RWPE2 (cell line): ENCODE data around the gene VRK1.

Experiments
- ATAC-seq: fragments of 200-7000 bp; cut with Tn5 transposase; 3 replicates; pipeline ENCODE4 v1.9.1; 2021; ENCODE audit warnings: low read depth
- DNase-seq: peaks from one replicate; pipeline ENCODE4 v3.0.0-alpha.2; 2020; ENCODE audit warnings: low spot score
- H3K27ac ChIP-seq: fragments of 450-650 bp; 2 replicates; pipeline ENCODE4 v1.5.1; 2017; ENCODE audit warnings: mild to moderate bottlenecking; ENCODE audit not compliant: poor library complexity, severe bottlenecking
- H3K27me3 ChIP-seq: fragments of 250-450 bp; sonication (Bioruptor Pico); 2 replicates; pipeline ENCODE4 v1.5.1; 2021; ENCODE audit warnings: mild to moderate bottlenecking, moderate library complexity; ENCODE audit not compliant: insufficient read depth, poor library complexity, severe bottlenecking
- H3K36me3 ChIP-seq: fragments of 250-450 bp; sonication (Bioruptor Pico); 2 replicates; pipeline ENCODE4 v1.5.1; 2020; ENCODE audit warnings: low read depth, mild to moderate bottlenecking, moderate library complexity
- H3K4me1 ChIP-seq: fragments of 250-450 bp; sonication (Bioruptor Pico); 2 replicates; pipeline ENCODE4 v1.5.1; 2021; ENCODE audit warnings: mild to moderate bottlenecking, moderate library complexity; ENCODE audit not compliant: insufficient read depth, poor library complexity, severe bottlenecking
- H3K4me3 ChIP-seq: fragments of 250-450 bp; sonication (Bioruptor Pico); 2 replicates; pipeline ENCODE4 v1.5.1; 2021; ENCODE audit warnings: mild to moderate bottlenecking, moderate library complexity; ENCODE audit not compliant: severe bottlenecking
- H3K9me3 ChIP-seq: fragments of 250-450 bp; sonication (Bioruptor Pico); 2 replicates; pipeline ENCODE4 v1.5.1; 2021; ENCODE audit warnings: mild to moderate bottlenecking, moderate library complexity; ENCODE audit not compliant: severe bottlenecking
- CTCF ChIP-seq: fragments of 450-650 bp; IDR thresholded peaks from one replicate; pipeline ENCODE4 v1.5.1; 2017; ENCODE audit warnings: mild to moderate bottlenecking, moderate library complexity; ENCODE audit not compliant: poor library complexity, severe bottlenecking

Gene VRK1

GRCh38 chr14:96772929-96773328 lies 24.3 kb upstream of the VRK1 start:
- H3K9me3 ChIP-seq = no peaks in the 10 kb centered on the region
- no peak for TF ChIP-seq CTCF
- H3K4me3 ChIP-seq = no peak overlapping the region
- no peaks in the 10 kb centered on the region for H3K4me1 ChIP-seq
- no peaks in the 10 kb centered on the region for H3K36me3 ChIP-seq
- H3K27ac ChIP-seq = no peak overlapping the region
- H3K27me3 ChIP-seq = no peaks in the 10 kb centered on the region
- no peak for DNase-seq
- no peak for ATAC-seq

- no peaks in the 10 kb centered on the region for H3K4me1 ChIP-seq
- H3K27ac ChIP-seq = no peak overlapping the region
- TF ChIP-seq CTCF = no peak
- H3K4me3 ChIP-seq = no peak overlapping the region
- ATAC-seq = no peak
- no peaks in the 10 kb centered on the region for H3K27me3 ChIP-seq
- H3K9me3 ChIP-seq = no peaks in the 10 kb centered on the region
- no peak for DNase-seq
- H3K36me3 ChIP-seq = no peaks in the 10 kb centered on the region
These were observed 20.4 kb upstream of the VRK1 start for GRCh38 chr14:96776791-96777190.

GRCh38 chr14:96780500-96780899 lies 16.7 kb upstream of the VRK1 start:
- no peak for DNase-seq
- no peaks in the 10 kb centered on the region for H3K27me3 ChIP-seq
- ATAC-seq = no peak
- no peak for TF ChIP-seq CTCF
- peaks cover 19% of the 10 kb centered on the region for H3K4me1 ChIP-seq
- no peaks in the 10 kb centered on the region for H3K36me3 ChIP-seq
- no peak overlapping the region for H3K27ac ChIP-seq
- no peaks in the 10 kb centered on the region for H3K9me3 ChIP-seq
- H3K4me3 ChIP-seq = no peak overlapping the region

- Histone ChIP-seq H3K4me1 (peaks cover 19% of the 10 kb centered on the region), H3K36me3 (no peaks in the 10 kb centered on the region), H3K27me3 (no peaks in the 10 kb centered on the region), H3K9me3 (no peaks in the 10 kb centered on the region), H3K4me3 (no peak overlapping the region), H3K27ac (no peak overlapping the region)
- DNase-seq (no peak), ATAC-seq (no peak)
- TF ChIP-seq CTCF = no peak
These were observed 15.8 kb upstream of the VRK1 start for GRCh38 chr14:96781371-96781770.

GRCh38 chr14:96782436-96782835 lies 14.7 kb upstream of the VRK1 start:
- Histone ChIP-seq H3K27ac (peak overlapping the region; percentile 83), H3K27me3 (no peaks in the 10 kb centered on the region), H3K9me3 (no peaks in the 10 kb centered on the region), H3K36me3 (no peaks in the 10 kb centered on the region), H3K4me1 (peaks cover 19% of the 10 kb centered on the region), H3K4me3 (no peak overlapping the region)
- TF ChIP-seq CTCF = no peak
- DNase-seq = no peak
- ATAC-seq = no peak
